GM12875 (cell line): ENCODE data around the gene MTERF4.

ENCODE experiments used
- H3K4me3 ChIP-seq: one replicate; pipeline ENCODE4 v1.5.1; 2011; ENCODE audit warnings: low read depth, low read length, control low read depth
- CTCF ChIP-seq: IDR thresholded peaks from 2 replicates; pipeline ENCODE4 v1.5.1; 2011; ENCODE audit warnings: low read depth, mild to moderate bottlenecking, control low read depth, inconsistent platforms, low read length, moderate library complexity, borderline replicate concordance; ENCODE audit not compliant: insufficient read depth

MTERF4 gene

GRCh38 chr2:241051578-241052487, 50.3 kb downstream of the MTERF4 start:
- no peak for TF ChIP-seq CTCF
- no peak overlapping the region for H3K4me3 ChIP-seq

- H3K4me3 ChIP-seq: no peak overlapping the region
- TF ChIP-seq CTCF: no peak
Observed at GRCh38 chr2:241050624-241051577, 51.2 kb downstream of the MTERF4 start.

- H3K4me3 ChIP-seq: no peak overlapping the region
- TF ChIP-seq CTCF: no peak
Observed at GRCh38 chr2:241049739-241050623, 52.1 kb downstream of the MTERF4 start.

GRCh38 chr2:241048949-241049343, 53.1 kb downstream of the MTERF4 start:
- TF ChIP-seq CTCF: no peak
- no peak overlapping the region for H3K4me3 ChIP-seq

GRCh38 chr2:241048149-241048948, 53.7 kb downstream of the MTERF4 start:
- TF ChIP-seq CTCF: no peak
- H3K4me3 ChIP-seq: no peak overlapping the region
